Measurements from ENCODE around the gene ZNF175.

- TF ChIP-seq POLR2AphosphoS5 (IDR thresholded peaks at IDR 0.05; ENCODE audit: low read depth, low read length), result no peak
- no peak for TF ChIP-seq SIN3A (IDR thresholded peaks at IDR 0.05; ENCODE audit: borderline replicate concordance, insufficient read depth, low read length)
- TF ChIP-seq REST (IDR thresholded peaks at IDR 0.05; ENCODE audit: insufficient read depth in 1 of 2, low read depth in 2 of 2, low read length in 2 of 2), result no peak
Measured at GRCh38 chr19:51628153-51628939, 57.3 kb downstream of the ZNF175 start.

Measured in PFSK-1 (cell line).